A673 (cell line): ENCODE results near the gene TBC1D8B. TPM values are rescaled to one million over a fixed set of nuclear protein-coding genes. Genes with fewer than 3 reads are reported as not detected.

ENCODE experiments used
- BruUV-seq: library from RNA; stranded (reverse); fragments of 400-500 nt; replicated peaks from 2 replicates; lab custom pipeline; 2021; lab: Mats Ljungman, UMichigan
- CTCF ChIA-PET: fragments of 300-600 bp; sonication (Branson Sonifier 250); formaldehyde crosslinking; loops from one replicate; lab custom pipeline; 2022; ENCODE audit warnings: antibody characterized with exemption; lab: Charles Lee
- POLR2A ChIA-PET: fragments of 300-600 bp; sonication (Branson Sonifier 250); formaldehyde crosslinking; loops from one replicate; lab custom pipeline; 2022; ENCODE audit warnings: antibody characterized with exemption; ENCODE audit not compliant: low non-redundant PET; lab: Charles Lee
- DNase-seq: peaks from one replicate; pipeline ENCODE4 v3.0.0-alpha.2; 2015; ENCODE audit warnings: low spot score
- H3K27ac ChIP-seq: fragments of 200-600 bp; sonication (generic); 2 replicates; pipeline ENCODE4 v1.5.1; 2016; ENCODE audit warnings: mixed run types, low read depth, mild to moderate bottlenecking, mixed read lengths, antibody characterized with exemption, low read length; ENCODE audit not compliant: poor library complexity, severe bottlenecking
- H3K27me3 ChIP-seq: fragments of 200-600 bp; sonication (generic); replicated peaks from 2 replicates; pipeline ENCODE4 v1.6.1; 2017; ENCODE audit warnings: mixed run types, low read depth, mild to moderate bottlenecking, mixed read lengths, antibody characterized with exemption, low read length; ENCODE audit not compliant: insufficient read depth, poor library complexity
- H3K36me3 ChIP-seq: fragments of 200-600 bp; sonication (generic); 2 replicates; pipeline ENCODE4 v1.6.1; 2016; ENCODE audit warnings: mixed run types, mild to moderate bottlenecking, mixed read lengths, antibody characterized with exemption, low read length; ENCODE audit not compliant: insufficient read depth, poor library complexity, severe bottlenecking
- H3K4me1 ChIP-seq: fragments of 200-600 bp; sonication (generic); 2 replicates; pipeline ENCODE4 v1.6.1; 2017; ENCODE audit warnings: mixed run types, mild to moderate bottlenecking, mixed read lengths, antibody characterized with exemption, low read length; ENCODE audit not compliant: insufficient read depth, poor library complexity, severe bottlenecking
- H3K4me3 ChIP-seq: fragments of 200-600 bp; sonication (generic); 2 replicates; pipeline ENCODE4 v1.5.1; 2016; ENCODE audit warnings: low read depth, mixed run types, mild to moderate bottlenecking, mixed read lengths, low read length; ENCODE audit not compliant: poor library complexity, severe bottlenecking
- H3K9me3 ChIP-seq: fragments of 200-600 bp; sonication (generic); 2 replicates; pipeline ENCODE4 v1.6.1; 2016; ENCODE audit warnings: mixed run types, low read depth, mild to moderate bottlenecking, mixed read lengths, antibody characterized with exemption, low read length; ENCODE audit not compliant: poor library complexity, severe bottlenecking
- CTCF ChIP-seq: fragments of 300-800, 200-600 bp; sonication (generic); conservative IDR thresholded peaks from 2 replicates; pipeline ENCODE4 v1.5.1; 2017; ENCODE audit warnings: low read depth, mild to moderate bottlenecking, antibody characterized with exemption, low read length, moderate library complexity, mixed read lengths
- EZH2 ChIP-seq: fragments of 200-600 bp; sonication (generic); IDR thresholded peaks from 2 replicates; pipeline ENCODE4 v1.6.1; 2017; ENCODE audit warnings: borderline replicate concordance, low read depth, mild to moderate bottlenecking, mixed read lengths, antibody characterized with exemption, low read length; ENCODE audit not compliant: poor library complexity, severe bottlenecking
- intact Hi-C: fragments of 100-400 bp; cut with micrococcal nuclease; formaldehyde crosslinking; loops from one replicate; pipeline ENCODE4 v1.10.0; 2022; ENCODE audit not compliant: unreplicated experiment
- total RNA-seq: library from RNA; stranded (reverse); gene quantifications from 2 replicates; pipeline ENCODE4 v1.2.3, GENCODE V29; 2021

The TBC1D8B gene
- total RNA-seq, 1 experiment from 2014 or later = 0.41 TPM

- ChIA-PET CTCF (no interaction called here), POLR2A (no interaction called here)
- no peaks in the 10 kb centered on the region for H3K36me3 ChIP-seq
- intact Hi-C loops = no loop called here
- no peaks in the 10 kb centered on the region for H3K27me3 ChIP-seq
- no peaks in the 10 kb centered on the region for H3K9me3 ChIP-seq
- H3K4me3 ChIP-seq = no peak overlapping the region
- no TSS peak for BruUV-seq
- TF ChIP-seq EZH2 = no peak
- TF ChIP-seq CTCF = no peak
- no peaks in the 10 kb centered on the region for H3K4me1 ChIP-seq
- H3K27ac ChIP-seq = no peak overlapping the region
- no peak for DNase-seq
These were observed 102.7 kb downstream of the TBC1D8B start for GRCh38 chrX:106905064-106905708.

- no peak for DNase-seq
- H3K27me3 ChIP-seq = no peaks in the 10 kb centered on the region
- H3K27ac ChIP-seq = no peak overlapping the region
- H3K4me1 ChIP-seq = no peaks in the 10 kb centered on the region
- CTCF ChIA-PET = no interaction called here
- intact Hi-C loops = no loop called here
- TF ChIP-seq EZH2 = no peak
- no peak for TF ChIP-seq CTCF
- no peak overlapping the region for H3K4me3 ChIP-seq
- no peaks in the 10 kb centered on the region for H3K36me3 ChIP-seq
- H3K9me3 ChIP-seq = no peaks in the 10 kb centered on the region
- BruUV-seq = no TSS peak
- POLR2A ChIA-PET = no interaction called here
These were observed 103.9 kb downstream of the TBC1D8B start for GRCh38 chrX:106906361-106906760.

DNA sequence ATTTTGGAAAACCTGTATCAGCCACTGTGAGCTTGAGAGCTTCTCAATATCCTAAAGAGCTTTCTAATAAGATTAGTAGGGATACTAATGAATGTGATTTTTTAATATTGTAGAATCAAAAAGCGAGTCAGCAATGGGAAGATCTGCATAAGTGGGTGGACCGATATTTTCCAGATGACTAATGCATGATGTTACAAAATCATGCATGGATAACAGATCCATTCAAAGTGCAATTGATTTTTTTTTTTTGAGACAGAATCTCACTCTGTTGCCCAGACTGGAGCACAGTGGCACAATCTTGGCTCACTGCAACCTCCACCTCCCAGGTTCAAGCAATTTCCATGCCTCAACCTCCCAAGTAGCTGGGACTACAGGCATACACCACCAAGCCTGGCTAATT lies 110.4 kb downstream of the TBC1D8B start:
- intact Hi-C loops = no loop called here
- H3K27ac ChIP-seq = no peak overlapping the region
- BruUV-seq = no TSS peak
- TF ChIP-seq EZH2 = no peak
- no peak overlapping the region for H3K4me3 ChIP-seq
- H3K27me3 ChIP-seq = no peaks in the 10 kb centered on the region
- no peaks in the 10 kb centered on the region for H3K9me3 ChIP-seq
- H3K36me3 ChIP-seq = no peaks in the 10 kb centered on the region
- no peak for DNase-seq
- ChIA-PET CTCF (no interaction called here), POLR2A (no interaction called here)
- peaks cover 6% of the 10 kb centered on the region for H3K4me1 ChIP-seq
